ENCODE results near the gene GRM5.
"Not testable (repeated sequence)": the region's sequence is repeated elsewhere in the genome, so short reads cannot be mapped to it uniquely, and the experiment has no call there.

GRM5 gene

DNA sequence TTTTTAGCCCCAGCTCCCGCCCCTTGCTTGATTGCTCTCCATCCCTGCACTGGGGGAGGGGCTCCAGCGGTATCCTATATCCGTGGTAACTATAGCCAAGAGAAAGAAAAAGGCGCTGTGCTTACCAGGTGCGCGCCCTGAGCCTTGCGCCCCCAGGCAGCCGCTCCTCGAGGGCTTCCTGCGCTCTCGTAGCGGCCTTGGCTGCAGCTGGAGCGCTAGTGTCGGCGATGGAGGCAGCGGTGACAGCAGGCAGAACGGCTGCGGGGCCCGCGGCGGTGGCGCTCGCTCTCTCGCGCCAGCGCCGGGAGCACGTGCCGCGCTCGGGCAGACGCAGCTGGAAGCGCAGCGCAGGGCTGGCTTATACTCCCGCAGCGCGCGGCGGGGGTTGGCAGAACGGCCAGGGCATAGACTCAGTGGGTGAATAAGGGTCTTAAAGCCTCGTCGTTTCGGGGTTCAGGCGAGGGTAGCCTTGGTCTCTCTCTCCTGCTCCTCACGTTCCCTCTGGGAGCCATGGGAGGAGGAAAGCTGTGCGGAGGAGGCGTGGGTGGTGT is at the start of gene GRM5:
Gene GRM5, minus strand, starts transcription at position 332 of the 551 bp plus-strand sequence. CDS start 18,110 bp downstream, outside the sequence.
- DNase-seq: not testable (repeated sequence)

DNA sequence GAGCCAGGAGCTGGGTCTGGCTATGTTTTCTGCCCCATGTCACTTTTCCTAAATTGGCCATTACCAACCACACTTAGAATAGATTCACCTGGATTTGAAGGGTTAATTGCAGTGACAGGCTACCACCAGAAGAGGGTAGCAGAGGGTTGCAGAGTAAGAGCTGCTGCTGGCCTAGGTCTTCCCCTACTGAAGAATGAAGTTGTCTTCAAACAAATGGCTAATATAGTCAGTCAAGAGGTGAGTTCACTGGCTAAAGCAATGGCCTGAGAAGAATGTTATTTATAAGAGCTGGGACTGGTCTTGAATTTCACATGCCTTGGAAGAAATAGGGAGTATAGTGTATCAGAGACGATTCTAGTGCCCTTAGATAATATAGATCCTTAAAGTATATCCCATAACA is 32.2 kb upstream of the GRM5 start:
- not testable (repeated sequence) for DNase-seq

DNA sequence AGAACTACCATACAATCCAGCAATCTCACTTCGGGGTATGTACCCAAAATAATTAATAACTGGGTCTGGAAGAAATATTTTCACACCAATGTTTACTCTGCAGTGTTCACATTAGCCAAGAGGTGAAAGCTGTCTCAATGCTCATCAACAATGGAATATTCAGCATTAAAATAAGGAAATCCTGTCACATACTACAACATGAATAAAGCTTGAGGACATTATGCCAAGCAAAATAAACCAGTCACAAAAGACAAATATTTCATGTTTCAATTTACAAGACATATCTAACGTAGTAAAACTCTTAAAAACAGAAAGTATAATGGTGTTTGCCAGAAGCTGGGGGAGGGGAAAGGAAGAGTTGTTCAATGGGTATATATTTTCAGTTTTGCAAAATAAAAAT is 28.0 kb upstream of the GRM5 start:
- DNase-seq: not testable (repeated sequence)

DNA sequence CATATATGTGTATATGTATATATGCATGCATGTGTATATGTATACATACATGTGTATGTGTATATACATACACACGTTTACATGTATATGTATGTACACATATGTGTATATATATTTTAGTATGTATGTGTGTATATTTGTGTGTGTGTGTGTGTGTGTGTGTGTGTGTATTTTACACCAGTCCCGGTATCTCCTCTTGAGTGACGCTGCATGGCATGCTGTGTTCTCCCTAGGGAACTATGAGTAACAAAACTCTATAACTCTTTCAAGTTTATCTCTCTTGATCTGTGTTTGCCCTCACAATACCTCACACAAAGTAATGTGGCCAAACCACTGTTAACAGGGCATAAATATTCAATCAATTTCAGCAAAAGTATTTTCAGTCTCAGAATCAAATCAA is 19.2 kb upstream of the GRM5 start:
- DNase-seq: not testable (repeated sequence)

DNA sequence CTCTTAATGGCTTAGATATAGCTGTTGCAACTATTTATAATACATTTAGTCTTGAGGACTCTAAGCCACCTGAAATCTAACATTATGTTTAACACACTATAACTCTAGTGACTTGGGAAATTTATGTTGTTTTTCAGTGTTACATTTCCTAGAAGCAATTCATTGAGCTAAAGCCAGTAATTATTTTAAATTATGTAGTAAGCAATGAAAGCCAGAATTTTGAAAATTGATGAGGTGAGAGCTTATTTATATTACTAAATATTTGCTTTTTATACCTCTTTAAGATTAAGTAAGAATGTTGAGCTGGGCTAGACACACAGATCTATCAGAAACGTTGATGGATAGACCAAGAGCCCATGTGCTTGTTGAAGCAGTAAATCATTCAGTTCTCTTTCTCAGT is 5.1 kb upstream of the GRM5 start:
- not testable (repeated sequence) for DNase-seq

DNA sequence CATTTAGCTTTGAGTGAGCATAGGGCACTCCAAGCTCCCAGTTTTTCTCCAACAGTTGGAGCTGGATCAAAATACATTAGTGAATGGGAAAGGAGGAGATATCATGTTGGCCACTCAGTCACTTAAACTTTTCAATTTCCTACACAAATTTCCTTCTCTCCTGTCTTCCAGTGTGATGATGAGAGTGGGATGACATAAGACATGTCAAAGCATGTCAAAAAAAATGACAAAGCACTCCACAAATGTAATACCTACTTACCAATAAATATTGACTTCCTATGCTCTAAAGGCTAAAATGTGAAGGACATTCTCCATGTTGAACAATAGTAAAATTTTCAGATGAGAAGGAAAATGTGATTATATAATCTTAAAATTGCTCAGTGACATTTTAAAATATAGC is 1.5 kb upstream of the GRM5 start:
- no peak for DNase-seq

DNA sequence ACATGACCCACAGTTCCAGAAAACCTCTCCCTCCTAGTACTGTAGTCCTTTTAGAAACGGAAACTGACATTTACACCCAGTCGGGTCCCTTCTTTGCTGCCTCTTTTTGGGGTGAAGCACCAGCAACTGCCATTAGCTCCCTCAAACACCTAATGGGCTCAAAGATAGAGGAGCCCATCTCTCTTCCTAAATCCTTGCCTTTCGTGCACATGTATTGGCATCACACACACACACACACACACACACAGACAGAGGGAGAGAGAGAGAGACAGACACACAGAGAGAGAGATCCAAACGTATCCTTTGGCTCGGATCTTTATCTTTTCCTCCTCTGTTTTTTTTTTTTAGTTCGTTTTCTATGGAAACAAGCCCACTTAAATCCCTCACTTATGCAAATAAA is 716 bp downstream of the GRM5 start:
- DNase-seq: no peak

DNA sequence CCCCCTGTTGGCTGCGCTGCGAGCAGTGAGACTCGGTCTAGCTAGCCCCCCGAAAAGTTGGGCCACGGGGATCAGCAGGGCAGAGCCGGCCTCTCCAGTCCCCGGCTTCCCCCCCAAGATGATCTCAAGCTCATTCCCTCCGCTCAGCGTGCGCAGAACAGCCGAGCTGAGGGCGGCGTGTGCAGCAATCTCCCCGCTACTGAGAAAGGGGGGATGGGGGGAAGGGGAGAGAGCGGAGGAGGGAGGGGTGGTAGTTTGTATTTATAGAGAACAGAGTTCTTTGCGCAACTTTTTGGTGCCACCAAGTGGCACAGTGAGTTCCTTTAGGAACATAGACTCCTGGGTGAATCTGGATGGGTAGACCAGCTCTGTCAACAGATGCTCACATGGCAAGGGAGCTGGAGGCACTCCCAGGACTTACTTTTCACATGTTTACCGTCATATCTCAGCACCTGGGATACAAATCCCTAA is 2.3 kb downstream of the GRM5 start:
- not testable (repeated sequence) for DNase-seq

DNA sequence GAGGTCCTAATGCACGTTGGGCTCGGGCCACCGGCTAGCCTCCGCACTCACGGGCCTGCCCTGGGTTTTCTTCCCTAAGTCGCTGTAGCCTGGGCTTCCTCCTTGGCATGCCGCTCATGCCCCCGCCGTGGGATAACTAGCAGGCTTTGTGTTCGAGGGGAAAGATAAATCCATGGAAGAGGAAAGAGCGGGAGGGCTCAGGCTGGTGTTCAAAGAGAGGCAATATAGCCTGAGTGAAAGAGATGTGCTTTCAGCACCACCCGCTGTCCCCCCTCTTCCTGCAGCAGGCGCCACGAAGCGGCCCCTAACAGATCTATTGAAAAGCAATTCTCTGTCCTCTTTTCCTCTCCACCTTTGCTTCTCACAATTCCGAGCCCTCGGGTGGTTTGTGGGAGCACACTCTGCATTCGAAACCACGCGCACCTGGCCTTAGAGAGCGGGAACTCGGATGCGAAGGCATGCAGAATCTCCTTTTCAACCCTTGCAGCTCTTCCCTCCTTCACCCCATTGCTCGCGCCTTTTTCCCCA is 2.9 kb downstream of the GRM5 start:
- not testable (repeated sequence) for DNase-seq

DNA sequence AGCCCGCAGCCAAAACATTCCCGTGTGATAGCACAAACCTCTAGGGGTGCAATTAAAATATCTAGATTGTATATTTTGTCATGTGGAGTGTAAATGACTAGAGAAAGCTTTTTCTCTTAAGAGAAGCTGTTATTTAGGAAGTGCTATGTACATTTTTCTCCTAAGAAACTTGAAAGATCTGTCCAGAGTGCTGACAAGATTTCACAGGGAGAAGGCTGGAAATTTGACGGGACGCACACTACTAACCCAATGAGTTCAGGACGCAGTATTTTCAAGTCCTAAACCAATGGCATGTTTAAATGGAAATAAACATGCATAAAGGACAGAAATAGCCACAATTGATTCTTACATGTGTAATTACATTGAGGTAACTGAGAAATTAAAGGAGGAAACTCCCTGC is 3.9 kb downstream of the GRM5 start:
- DNase-seq: not testable (repeated sequence)

DNA sequence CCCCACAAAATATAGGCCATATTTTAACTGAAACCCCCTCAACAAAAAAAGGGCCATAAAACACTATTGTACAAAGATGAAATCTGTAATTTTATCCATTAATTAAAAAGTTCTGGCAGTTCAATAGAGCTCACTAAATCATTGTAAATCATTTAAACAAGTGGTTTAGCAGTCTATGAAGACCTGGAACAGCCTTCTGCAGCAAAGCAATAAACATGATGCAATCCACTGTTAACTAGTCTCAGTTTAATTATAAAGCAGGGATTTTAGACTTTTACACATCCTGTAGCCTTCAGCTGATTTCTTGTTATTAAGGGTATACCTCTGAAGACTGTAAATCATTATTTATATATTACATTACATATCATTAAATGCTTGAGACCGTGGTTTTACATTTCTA is 8.4 kb downstream of the GRM5 start:
- DNase-seq: not testable (repeated sequence)

DNA sequence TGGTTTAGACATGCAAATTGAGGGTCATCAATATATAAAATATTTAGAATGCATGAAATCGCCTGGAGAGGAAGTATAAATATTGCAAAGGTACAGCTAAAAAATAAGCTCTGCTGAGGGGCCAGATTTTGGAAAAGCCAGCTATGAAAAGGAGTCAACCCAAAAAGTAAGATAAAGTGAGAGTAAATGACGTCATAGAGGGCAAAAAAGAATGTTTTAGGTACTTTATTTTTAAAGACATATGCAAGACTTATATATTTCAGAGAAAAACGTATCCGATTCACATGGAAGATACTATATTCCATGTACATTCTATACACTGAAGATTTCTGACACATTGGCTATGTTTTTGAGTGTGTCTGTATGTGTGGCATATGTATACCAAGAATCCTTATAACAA is 13.6 kb downstream of the GRM5 start:
- DNase-seq: no peak

DNA sequence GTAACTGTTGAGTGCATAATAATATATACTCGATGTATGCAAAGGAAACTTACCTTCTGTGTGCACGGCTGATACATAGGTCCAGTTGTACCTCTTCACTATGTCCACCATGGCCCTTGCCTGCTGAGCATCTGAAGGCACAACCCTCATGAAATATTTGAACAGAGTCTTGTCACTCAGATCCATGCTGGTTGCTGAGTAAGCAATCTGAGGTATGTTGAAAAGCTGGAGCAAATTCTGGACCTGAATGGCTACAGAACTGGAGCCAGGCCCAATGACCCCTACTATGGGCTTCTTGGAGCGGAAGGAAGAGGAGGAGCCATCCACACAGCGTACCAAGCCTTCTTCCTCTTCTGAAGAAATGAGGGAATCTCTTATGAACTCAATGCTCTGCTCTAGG is 18.6 kb downstream of the GRM5 start:
- DNase-seq: not testable (repeated sequence)

DNA sequence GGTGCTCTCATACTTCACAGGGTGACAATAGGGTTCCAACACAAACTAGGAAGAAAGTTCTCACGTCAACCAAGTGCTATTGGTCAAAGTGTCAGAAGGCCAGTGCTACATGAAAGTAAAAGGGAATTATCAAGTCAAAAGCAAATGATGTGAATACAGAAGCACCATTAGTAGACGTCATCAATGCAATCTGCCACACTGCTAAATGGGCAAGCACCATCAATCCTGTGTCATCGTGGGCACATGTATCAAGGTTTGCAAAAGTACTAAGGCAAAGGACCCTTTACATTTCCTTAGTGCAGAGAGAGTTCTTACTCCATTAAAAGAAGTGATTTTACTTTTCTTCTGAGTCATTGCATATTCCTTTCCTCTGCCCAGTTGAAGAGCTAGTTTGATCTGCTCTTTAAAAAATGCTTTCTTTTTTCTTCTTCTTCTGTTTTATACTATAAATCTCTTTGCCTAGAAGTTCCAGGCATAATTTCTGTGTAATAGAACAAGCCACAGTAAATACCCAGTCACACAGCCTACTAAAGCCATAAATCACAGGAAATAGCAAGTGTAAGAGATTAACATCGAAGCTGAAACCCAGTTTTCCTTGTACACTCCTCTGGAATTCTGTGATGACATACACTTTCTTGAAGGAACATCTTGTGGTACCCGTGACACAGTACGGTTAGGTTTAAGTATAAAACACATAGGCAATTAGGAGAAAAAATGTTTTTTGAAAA is 21.8 kb downstream of the GRM5 start:
- DNase-seq: not testable (repeated sequence)

DNA sequence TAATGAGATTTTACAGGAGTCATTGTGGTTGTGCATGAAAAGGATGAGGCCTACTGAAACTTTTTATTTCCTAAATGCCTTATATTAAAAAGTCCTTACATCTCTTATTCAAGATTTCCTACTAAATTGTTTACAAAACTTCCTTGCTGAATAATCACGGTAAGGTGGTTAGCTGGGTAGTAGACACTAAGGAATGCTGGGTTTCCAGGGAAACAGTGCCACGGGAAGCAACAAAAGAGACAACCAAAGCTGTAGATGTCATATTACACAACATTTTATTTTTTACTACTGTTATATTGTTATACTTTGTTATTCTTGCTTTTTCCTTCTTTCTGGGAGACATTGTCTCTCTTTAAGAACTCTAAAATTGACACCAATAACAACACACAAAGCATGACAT is 36.1 kb downstream of the GRM5 start:
- not testable (repeated sequence) for DNase-seq

DNA sequence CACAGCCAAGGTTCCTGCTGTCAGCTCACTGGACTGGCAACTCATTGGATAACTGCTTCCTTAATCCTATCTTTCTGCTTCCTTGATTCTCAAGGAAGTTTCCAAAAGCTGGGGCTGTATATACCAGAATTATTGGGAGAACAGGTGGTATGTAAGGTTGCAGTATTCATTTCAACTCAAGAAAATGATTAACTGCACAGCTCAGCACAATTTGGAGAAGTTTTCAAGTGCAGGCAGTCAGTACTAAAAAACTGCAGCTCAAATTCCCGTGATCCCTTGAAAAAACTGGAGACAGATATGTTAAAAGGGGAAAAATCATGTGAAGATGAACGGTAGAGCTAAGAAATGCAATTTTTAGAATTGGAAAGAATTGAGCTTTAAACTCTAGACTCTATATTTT is 44.4 kb downstream of the GRM5 start:
- no peak for DNase-seq

DNA sequence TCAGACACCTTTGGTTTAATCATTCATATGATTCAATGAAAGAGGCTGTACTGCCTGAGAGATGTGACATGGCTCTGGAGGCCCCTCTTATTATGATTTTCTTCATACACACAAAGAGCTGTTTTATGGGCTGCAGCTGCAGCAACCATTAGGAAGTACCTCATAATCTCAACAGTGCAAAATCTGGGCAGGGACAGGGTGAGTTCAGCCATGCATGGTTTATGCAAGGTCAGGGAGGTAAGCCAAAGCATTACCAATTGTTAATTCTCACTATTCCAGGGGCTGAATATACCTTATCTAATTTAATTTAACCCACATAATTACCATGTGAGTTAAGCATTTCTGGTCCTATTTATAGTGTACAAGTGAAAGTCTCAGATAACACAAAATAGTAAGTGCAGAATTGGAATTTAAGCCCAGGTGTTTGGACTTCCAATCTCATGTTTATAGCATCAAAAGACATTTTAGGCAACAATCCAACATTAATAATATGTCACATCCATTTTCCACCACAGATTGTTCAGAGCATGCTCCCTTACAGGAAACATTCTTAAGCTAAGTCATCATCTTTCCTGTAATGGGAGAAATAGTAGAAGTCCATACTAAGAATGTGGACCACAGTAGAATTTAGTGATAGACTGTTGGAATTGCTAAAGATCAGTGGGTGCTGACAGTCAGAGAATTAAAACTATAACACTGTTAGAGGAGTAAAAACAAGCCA is 45.8 kb downstream of the GRM5 start:
- DNase-seq: not testable (repeated sequence)

DNA sequence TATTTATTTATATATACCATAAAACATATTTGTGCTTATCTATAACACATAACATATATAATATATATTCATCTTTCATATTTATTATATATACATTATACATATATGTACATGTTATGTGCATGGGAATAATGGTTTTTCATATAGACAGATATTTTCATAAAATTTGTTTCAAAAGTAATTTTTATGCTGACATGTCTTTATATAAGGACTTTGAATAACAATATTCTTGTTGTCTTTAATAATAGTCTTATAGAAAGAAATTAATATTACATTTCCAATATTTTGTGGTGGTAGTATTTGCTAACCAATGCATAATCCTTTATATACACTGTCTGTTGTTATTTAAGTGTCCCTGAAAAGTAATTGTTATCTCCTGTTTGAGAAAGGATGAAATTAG is 49.6 kb downstream of the GRM5 start:
- no peak for DNase-seq

DNA sequence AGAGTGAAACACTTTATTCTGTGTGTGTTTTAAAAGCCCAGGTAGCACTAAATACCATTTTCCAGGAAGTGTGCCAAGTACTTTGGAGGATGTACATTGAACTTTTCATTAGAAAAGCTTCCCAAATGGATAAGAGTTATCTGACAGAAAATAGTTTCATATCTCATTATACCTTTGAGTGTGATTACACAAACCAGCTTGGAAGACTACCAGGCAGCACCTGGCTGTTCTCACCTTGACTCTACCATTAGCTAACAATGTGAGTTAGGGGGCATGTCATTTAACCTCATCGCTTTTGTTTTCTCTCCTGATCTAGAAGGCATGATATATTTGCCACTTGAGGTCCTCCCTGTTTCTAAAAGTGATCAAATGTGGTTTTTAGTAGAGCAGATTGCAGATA is 50.2 kb downstream of the GRM5 start:
- DNase-seq: no peak

DNA sequence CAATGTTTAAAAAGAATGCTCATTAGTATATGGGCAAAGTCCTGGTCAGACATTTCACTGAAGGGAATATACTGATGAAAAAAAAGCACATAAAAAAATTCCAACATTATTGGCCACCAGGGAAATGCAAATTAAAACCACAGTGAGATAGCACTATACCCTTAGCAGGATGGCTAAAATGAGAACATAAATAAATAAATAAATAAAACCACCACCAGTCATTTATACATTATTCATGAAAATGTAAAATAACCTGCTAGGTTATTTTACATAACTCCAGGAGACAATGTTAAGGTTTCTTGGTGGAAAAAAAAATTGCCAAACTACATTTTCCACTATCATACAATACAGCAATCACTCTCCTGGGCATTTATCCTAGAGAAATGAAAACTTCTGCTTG is 64.9 kb downstream of the GRM5 start:
- not testable (repeated sequence) for DNase-seq

DNA sequence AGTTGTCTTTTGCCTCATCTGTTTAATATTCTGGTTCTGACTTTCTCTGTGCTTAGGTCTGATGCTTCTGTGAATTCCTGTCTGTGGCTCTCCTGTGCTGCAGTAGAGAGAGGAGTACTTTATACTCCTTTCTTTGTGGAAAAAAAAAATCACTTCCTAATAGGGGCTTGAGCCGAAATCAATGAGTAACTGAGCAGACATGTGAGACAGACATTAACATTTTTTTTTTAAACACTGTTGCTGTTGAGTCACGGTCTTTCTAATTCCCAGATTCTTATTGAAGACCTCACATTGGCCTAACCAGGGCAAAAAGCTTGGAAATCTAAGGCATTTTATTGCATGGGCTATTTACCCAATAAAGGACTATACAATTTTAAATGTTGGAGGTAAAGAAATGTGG is 86.1 kb downstream of the GRM5 start:
- no peak for DNase-seq

DNA sequence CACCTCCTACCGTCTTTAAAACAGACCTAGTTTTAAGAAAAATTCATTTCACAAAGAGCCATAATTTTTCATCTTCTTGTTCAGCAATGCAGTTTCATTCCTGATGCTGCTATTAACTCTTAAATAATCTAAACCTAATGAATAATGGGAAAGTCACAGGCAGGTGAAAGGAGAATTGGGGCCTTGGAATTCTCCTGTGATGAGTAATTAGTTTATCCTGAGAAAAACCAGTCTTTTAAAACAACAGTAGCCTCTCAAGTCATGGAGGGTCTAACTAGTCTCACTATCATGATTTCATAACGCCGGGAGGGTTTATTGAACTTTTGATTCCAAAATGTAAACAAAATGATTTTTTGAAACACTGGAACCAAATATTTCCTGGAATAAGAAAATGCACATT is 86.8 kb downstream of the GRM5 start:
- not testable (repeated sequence) for DNase-seq

DNA sequence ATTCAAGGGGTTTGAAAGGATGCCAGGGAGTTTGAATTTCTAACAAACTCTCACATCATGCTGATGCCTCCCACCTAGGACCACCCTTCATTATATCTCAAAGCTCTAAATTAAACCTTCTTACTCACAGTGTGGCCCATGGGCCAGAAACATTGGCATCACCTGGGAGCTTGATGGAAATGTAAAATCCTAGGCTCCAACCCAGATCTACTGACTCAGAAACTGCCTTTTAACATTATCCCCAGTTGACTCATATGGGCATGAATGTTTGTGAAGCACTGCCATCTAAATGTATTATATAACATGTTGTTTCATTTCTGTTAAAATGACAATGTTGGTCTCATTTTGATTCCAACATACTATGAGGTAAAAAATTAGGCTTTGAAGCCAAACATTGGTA is 90.3 kb downstream of the GRM5 start:
- not testable (repeated sequence) for DNase-seq

DNA sequence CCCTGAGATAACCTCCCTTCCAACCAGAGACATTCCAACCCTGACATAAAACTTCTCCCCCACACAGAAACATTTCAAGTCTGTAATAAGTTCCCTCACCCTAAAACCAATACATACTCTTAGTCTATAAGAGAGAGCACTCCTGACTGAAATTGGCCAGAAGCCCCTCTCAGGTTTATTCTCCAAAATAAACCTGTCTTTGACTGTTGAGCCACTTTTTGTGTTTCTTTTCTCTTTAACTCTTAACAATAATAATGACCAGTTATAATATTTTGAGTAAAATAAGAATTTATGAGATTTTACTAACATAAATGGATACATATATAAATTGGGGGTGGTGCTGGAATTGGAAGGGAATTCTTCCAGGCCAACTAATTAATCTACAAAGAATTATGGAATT is 93.6 kb downstream of the GRM5 start:
- DNase-seq: no peak
